GM20431 (cell line): Measurements from ENCODE around the gene TNFRSF4.

Experiments
- in situ Hi-C: fragments of 300-500 bp; cut with MseI, MboI; formaldehyde crosslinking; loops from one replicate; pipeline ENCODE4 v1.15.0; 2020; ENCODE audit warnings: low sequenced_read_pairs; ENCODE audit not compliant: unreplicated experiment

Gene TNFRSF4

DNA sequence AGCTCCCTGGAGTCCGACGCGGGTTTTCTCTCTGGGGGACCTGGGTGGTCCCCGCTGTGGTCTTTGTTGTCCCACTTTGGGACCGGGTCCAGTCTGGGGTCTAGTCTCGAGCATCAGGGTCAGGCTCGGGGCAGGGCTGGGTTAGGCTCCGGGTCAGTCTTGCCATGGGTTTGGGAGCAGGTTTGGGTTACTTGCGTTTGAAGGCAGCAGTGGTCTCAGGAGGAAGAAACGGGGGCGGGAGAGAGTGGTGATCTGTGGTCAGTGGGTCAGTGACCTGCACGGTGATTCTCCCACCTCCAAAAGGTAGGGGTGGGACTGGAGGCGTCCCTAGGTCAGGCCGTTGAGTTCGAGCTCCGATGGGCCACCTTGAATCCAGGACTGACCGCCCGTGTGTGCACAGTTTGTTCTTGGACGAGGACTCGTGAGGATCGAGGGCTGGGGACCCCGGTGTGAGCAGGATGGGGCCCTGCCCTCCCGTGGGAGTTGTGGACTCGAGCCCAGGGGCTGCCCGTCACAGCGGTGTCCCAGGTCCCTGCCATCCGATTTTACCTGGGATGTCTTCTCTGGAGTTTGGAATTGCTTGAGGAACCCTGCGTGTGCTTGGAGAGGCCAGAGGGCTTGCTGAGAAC lies 20.3 kb upstream of the TNFRSF4 start:
- in situ Hi-C loops, result no loop called here

DNA sequence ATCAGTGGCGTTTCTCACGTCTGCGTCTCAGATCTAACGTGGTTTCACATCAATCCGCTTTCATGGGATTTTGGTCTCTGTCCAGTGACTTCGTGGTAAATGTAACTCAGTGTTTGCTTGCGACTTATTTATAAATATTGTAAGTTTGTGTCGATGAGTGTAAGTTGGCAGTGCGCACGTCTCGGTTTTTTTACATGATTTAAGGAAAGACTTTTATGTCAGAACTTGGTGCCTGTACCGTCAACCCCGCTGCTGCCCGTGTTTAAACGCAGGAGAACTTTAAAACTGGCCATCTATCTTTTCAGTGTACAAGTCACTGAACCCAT lies 19.6 kb upstream of the TNFRSF4 start:
- in situ Hi-C loops, result no loop called here

DNA sequence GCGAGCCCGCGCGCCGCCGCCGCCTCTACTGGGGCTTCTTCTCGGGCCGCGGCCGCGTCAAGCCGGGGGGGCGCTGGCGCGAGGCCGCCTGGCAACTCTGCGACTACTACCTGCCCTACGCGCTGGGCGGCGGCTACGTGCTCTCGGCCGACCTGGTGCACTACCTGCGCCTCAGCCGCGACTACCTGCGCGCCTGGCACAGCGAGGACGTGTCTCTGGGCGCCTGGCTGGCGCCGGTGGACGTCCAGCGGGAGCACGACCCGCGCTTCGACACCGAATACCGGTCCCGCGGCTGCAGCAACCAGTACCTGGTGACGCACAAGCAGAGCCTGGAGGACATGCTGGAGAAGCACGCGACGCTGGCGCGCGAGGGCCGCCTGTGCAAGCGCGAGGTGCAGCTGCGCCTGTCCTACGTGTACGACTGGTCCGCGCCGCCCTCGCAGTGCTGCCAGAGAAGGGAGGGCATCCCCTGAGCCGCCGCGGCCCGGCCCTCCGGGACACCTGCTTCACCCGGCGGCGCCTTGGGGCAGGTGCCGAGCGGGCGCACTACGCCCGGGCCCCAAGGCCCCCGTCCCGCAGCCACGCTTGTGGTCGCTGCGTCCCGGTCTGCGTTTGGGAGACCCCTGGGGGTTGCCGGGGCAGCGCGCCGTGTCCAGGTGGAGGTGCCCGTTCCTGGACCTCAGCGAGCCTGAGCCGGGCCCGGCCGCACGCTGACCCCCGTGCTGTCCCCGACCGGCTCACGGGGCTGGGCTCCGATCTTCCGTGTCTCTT lies 19.0 kb upstream of the TNFRSF4 start:
- in situ Hi-C loops, result no loop called here

DNA sequence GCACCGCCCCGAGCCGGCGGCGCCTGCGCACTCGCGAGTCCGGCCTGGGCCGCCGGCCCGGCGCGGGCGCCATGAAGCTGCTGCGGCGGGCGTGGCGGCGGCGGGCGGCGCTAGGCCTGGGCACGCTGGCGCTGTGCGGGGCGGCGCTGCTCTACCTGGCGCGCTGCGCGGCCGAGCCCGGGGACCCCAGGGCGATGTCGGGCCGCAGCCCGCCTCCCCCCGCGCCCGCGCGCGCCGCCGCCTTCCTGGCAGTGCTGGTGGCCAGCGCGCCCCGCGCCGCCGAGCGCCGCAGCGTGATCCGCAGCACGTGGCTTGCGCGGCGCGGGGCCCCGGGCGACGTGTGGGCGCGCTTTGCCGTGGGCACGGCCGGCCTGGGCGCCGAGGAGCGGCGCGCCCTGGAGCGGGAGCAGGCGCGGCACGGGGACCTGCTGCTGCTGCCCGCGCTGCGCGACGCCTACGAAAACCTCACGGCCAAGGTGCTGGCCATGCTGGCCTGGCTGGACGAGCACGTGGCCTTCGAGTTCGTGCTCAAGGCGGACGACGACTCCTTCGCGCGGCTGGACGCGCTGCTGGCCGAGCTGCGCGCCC lies 18.3 kb upstream of the TNFRSF4 start, which contains the start of gene B3GALT6:
Gene B3GALT6, plus strand, starts transcription at position 30 of the 588 bp plus-strand sequence. Its CDS starts 42 bp downstream, at position 72.
- in situ Hi-C loops, result no loop called here

DNA sequence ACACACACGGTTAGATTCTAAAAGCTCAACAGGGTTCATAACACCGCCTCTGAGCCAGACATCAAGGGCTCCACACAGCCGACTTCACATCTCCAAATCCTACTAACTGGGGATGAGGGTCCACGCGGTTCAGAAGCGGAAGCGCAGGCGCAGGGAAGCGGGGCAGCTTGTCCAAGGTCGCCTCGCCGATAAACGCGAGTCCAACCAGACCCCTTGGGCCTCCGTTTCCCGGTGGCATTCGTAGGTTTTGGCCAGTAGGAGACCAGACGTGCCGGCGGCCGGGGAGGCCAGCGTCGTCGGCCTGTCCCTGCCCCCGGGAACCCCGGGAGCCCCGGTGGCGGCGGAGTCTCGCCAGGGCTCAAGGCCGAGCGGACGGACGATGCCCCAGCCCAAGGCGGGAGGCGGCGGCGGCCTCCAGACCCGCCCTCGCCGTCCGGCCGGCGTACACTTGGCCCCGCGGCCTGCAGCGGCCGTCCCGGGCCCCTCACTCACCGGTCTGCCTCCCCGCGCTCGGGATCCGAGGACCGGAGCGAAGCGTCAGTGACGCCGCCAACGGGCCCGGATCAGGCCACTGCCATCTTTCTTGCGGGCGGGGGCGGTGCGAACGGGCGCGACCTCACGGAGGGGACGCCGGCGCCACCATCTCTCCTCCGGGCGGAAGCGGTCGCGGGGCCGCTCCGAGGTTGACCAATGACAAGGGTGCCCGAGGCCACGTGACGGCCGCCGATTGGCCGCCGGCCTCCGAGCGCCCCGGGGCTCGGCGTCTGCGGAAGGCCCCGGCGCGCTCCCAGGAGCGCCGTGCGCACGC lies 17.7 kb upstream of the TNFRSF4 start, which contains the start of gene SDF4:
Gene SDF4, minus strand, starts transcription at position 602 of the 808 bp plus-strand sequence. CDS start 3,229 bp downstream, outside the sequence.
- in situ Hi-C loops, result no loop called here

DNA sequence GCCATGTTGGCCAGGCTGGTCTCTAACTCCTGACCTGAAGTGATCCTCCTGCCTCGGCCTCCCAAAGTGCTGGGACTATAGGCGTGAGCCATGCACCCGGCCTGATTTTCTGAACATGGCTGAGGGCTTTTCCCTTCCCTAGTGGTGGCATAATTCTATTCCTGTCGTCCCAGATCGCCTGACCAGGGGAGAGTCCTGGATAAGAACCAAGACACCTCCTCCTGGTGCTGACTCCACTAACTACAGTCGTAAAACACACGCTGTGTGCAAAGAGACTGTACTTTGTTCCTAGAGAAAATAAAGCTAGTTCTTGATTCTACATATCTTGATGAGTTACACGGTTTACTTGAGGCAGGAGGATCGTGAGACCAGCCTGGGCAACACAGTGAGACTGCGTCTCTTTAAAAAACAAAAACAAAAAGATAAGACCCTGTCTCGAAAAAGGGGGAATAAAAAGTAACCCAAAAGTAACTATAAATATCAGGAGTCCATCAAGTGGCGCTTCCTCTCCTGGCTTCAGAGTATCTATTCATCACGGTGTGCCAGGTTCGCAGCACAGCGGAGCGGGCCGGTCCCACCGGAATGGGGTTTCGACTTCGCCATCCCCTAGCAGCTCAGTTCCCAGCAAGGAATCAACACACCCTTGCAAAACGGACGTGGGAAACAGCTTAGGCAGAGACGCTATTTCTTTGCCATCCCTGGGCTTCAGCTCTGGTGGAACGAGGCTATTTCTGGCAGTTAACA lies 16.9 kb upstream of the TNFRSF4 start:
- in situ Hi-C loops, result no loop called here

DNA sequence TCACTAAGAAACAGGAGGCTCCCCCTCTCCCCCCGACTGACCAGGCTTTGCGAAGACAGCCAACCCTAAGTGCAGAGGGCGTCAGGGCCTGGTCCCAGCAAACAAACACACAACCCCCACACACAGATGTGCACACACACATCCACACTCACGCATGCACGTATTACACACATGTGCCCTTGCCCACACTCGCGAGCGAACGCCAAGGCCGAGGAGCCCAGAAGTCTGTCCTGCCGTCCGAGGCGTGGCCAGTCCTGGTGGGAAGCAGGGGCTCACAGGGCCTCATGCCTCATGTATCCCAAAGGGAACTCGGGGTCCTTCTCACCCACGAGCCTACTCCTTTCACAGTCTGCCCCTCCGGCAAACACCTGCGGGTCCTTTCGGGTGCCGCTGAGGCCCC lies 15.8 kb upstream of the TNFRSF4 start:
- in situ Hi-C loops, result no loop called here

DNA sequence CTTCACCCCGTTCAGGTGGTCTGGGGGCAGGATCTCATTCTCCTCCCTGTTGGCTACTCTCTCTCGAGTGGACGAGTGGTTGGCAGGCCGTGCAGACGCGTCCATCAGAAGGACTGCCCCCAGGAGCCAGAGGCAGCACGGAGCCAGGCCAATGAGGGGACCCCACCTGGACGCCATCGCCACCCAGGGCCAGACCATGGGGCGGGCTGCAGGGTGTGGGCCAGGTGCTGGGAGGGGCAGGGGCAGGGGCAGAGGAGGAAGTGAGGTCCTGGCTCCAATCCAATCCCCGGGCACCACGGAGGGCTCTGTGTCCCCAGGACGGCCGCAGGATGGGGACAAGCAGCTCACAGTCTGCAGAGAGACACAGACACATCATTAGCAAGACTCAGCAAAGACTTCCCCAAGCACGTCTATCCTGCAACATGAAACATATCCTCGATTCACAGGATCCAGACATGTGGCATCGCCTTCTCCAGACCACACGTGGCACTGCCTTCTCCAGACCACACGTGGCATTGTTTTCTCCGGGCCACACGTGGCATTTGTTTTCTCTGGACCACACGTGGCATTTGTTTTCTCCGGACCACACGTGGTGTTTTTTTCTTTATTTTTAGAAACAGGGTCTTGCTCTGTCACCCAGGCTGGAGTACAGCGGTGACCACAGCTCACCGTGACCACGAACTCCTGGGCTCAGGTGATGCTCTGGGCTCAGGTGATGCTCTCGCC lies 14.8 kb upstream of the TNFRSF4 start:
- in situ Hi-C loops, result no loop called here

DNA sequence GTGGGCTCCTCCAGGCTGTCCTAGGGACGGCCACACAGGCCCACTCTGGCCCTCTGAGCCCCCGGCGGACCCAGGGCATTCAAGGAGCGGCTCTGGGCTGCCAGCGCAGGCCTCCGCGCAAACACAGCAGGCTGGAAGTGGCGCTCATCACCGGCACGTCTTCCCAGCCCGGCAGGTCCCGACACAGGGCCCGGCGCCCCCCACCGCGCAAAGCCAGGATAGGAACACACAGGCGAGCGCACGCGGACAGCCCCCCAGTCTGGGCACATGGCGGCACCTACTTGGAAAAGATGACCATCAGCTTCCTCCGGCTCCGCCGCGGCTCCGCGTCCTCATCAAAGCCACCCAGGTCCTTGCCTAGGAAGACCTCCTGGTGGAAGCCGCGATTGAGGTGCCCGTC lies 14.2 kb upstream of the TNFRSF4 start:
- in situ Hi-C loops, result no loop called here

DNA sequence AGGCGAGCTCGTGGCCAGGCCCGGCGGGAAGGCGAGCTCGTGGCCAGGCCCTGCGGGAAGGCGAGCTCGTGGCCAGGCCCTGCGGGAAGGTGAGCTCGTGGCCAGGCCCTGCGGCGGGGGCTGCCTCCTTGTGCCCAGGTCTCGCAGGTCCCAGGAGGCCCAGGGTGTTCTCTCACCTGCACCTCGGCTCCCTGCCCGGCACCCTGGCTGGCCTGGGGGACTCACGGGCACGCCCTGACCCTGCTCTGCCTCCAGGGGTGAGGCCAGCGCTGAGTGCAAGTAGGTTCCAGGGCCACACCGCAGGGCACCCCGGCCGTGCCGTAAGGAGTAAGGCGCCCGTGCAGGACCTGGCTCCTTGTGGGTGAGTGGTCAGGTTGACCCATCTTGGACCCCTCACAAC lies 13.4 kb upstream of the TNFRSF4 start:
- in situ Hi-C loops, result no loop called here

DNA sequence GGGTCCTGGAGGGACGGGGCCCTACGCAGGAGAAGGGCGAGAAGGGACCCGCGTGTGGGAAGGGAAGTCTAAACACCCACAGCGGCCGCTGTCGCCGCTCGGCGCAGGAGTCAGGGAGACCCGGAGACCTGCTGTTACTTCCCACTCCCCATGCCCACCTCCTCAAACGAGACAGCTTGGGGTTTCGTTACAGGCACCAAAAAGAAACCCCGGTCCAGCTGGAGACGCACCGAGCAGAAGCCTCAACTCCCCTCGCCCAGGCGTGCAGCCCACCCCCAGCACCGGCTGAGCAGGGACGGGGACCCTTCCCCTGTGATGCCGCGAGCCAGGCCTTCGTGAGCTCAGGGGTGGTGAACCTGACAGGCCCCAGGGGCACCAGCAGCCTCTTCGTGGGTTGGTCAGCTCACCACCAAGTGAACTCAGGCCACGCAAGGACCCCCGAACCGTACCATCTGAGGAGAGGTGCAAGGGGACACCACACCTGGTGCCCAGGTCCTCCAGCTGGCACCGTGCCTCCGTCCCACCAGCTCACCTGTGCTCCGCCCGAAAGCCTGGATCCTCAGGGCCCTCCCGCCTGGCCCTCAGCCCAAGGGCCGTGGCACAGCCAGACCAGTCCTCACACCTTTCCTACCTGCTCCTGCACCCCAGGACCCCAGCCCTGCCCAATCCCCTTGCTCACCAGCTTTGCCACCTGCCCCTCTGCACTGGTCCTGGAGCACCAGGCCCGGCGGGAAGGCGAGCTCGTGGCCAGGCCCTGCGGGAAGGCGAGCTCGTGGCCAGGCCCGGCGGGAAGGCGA lies 12.8 kb upstream of the TNFRSF4 start:
- in situ Hi-C loops, result no loop called here

DNA sequence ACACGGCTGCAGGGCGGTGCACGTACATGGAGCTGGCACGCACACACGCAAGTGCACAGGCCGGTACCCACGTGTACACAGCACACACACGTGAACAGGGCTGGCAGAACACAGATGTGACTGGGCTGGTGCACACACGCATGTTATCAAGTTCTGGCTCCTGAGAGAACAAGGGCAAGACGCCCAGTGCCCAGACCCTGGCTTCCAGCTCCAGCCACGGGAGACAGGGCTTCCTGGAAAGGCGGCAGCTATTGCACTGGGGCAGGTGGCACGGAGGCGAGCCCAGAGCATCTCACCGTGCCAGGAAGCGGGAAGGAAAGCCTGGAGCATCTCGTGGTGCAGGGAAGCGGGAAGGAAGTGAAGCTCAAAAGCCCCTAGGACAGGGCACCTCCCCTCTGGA lies 12.0 kb upstream of the TNFRSF4 start:
- in situ Hi-C loops, result no loop called here

DNA sequence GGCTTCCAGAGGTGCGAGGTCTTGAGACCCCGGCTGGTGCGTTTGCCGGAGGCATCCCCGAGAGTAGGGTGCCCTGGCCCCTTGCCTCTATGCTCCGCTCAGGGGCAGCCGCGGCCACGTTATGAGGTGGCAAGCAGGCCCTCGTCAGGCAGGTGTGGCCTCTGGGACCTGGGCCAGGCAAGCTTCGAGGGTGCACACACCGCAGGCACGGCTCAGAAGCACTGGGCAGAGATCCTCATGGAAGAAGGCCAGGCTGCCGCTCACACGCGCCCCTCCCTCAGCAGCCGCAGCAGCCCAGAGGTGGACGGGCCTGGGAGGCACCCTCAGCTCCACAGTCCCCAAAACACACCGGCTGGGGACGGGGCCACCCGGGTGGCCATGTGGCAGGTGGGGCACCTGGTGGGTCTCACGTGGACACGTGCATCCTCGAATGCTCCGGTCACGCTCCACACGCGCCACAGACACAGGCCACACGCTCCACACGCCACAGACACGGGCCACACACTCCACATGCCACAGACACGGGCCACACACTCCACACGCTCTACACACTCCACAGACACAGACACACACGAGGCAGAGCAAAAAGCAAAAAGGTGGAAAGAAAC lies 11.4 kb upstream of the TNFRSF4 start:
- in situ Hi-C loops, result no loop called here

DNA sequence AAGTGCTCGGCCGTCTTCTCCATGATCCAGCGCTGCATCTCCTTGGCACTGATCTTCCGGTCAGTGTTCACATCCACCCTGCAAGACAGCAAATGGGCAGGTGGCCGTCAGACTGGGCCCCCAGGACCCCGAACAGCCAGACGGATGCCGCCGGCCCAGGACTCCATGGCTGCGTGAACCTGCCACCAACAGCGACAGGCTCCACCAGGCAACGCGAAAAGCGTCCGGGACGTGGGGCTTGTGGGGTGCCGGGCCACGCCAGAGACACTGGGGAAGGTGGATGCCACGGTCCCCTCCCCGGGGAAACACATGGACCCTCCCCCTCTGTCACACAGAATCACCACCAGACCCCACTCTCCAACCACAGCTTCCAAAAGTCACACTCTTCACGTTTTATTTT lies 9.9 kb upstream of the TNFRSF4 start:
- in situ Hi-C loops, result no loop called here

DNA sequence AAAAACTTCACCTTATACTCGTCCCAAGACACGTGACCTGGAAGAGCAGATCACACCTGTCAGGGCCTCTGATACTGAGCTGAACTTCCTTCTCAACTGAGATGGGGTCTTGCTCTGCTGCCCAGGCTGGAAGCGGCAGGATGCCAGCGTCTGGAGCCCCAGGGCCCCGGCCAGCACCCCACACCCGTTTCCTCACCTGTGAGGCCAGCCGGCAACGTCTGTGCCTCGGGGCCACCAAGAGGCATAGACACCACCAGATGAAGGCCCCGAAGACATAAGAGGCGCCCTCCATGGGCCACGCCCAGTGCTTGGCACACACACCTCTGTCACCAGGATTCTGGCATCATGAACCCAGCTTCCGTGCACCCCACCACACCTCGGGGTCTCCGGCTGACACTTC lies 9.4 kb upstream of the TNFRSF4 start:
- in situ Hi-C loops, result no loop called here

DNA sequence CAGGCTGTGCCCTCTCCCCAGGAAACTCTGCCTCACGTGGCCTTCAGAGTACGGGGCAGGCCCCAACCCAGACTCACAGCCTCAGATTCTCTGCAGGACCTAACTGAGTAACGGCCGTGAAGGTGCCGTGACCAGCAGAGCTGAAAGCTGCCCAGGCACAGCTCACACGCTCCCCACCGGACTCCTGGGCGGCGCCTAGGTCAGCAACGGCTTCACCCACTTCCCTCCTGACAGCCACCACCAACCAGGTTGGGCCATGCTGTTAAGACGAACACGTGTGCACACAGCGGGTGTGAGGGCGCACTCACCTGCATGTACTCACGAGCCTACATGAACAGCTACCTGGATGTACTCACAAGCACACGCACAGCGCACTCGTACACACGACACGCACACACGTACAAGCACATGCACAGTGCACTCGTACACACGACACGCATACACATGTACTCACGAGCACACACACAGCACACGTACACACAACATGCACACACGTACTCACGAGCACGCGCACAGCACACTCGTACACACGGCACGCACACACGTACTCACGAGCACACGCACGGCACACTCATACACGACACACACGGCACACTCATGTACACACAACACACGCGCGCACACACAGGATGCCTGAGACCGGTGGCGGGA lies 8.7 kb upstream of the TNFRSF4 start:
- in situ Hi-C loops, result no loop called here

DNA sequence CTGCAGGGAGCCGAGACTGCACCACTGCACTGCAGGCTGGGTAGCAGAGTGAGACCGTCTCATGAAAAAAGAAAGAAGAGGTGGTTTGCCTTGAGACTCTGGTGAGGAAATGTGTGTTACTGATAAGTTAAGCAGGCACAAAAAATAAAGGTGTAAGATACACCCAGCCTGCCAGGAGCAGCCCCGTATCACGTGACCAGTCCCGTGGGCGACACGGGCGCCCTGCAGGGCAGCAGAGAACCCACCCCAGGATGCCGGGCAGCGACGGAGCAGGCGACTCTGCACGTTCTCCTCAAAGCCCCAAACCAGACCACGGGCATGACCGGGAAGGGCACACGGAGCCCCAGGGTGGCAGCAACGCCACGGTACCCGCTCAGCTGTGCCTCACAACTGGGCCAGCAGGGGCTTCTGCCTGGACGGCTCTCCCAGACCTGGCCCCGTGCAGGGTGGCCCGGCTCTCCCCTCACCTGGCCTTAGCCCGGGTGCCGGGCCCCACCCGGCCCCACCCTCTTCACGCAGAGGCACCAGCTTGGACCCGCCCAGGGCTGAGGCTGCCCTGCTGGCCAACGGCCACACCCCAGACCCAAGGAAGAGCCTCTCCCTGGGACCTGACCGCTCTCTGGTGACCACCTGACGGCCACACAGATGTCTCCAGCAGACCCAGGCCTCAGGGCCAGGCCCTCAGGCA lies 8.1 kb upstream of the TNFRSF4 start:
- in situ Hi-C loops, result no loop called here
